GM23248 (cell line): ENCODE data around the gene CYB5D1.

Source experiments
- EZH2 ChIP-seq: fragments of 200-600 bp; sonication (generic); IDR thresholded peaks from 2 replicates; pipeline ENCODE4 v1.6.1; 2018; ENCODE audit warnings: antibody characterized with exemption, mild to moderate bottlenecking; ENCODE audit not compliant: insufficient read depth, poor library complexity, severe bottlenecking
- EZH2phosphoT487 ChIP-seq: fragments of 200-600 bp; sonication (generic); IDR thresholded peaks from 2 replicates; pipeline ENCODE4 v1.6.1; 2018; ENCODE audit warnings: antibody characterized with exemption, moderate library complexity, mild to moderate bottlenecking, low read depth; ENCODE audit not compliant: insufficient read depth

DNA sequence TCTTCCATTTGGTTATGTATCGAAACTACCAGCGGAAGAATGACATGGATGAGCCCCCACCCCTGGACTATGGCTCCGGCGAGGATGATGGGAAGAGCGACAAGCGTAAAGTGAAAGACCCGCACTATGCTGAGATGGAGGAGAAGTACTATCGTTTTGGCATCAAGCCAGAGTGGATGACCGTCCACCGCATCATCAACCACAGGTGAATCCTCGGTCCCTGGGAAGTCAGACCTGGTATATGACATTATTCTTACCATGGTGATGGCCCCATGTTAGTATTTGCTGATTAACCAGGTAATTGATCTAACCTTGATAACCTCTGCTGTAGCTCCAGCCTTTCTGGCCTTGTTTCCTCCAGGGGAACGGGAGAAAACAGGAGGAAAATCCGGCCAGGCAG lies 39.3 kb downstream of the CYB5D1 start:
- no peak for TF ChIP-seq EZH2
- TF ChIP-seq EZH2phosphoT487 = no peak
